HepG2 (cell line): ENCODE measurements around the gene FITM2. TPM values are rescaled to one million over a fixed set of nuclear protein-coding genes. Genes with fewer than 3 reads are reported as not detected.

Source experiments
- FOXP1 ChIP-seq, 2 experiments: fragments of 450-650 bp in 1 of 2; IDR thresholded peaks; 2 replicates each; pipeline ENCODE4 v1.6.1; 2017 to 2018; ENCODE audit warnings: antibody characterized with exemption in 1 of 2
- GTF3A ChIP-seq: sonication (generic); formaldehyde crosslinking; conservative IDR thresholded peaks from 2 replicates; pipeline ENCODE4 v1.4.0; 2020; ENCODE audit warnings: mild to moderate bottlenecking, missing genetic modification reagents
- HDAC2 ChIP-seq: sonication (generic); formaldehyde crosslinking; IDR thresholded peaks from 2 replicates; pipeline ENCODE4 v1.4.0; 2020; ENCODE audit warnings: missing genetic modification reagents
- HMG20B ChIP-seq: conservative IDR thresholded peaks from 2 replicates; pipeline ENCODE4 v1.6.1; 2016; ENCODE audit warnings: missing genetic modification reagents, missing compliant biosample characterization
- MTF1 ChIP-seq: sonication (generic); formaldehyde crosslinking; IDR thresholded peaks from 2 replicates; pipeline ENCODE4 v1.5.0; 2020; ENCODE audit warnings: missing genetic modification reagents
- NBN ChIP-seq: fragments of 450-650 bp; conservative IDR thresholded peaks from 2 replicates; pipeline ENCODE4 v1.6.1; 2017
- NCOA1 ChIP-seq: sonication (generic); formaldehyde crosslinking; IDR thresholded peaks from 2 replicates; pipeline ENCODE4 v1.9.0; 2021; ENCODE audit warnings: missing genetic modification reagents
- NFIB ChIP-seq: sonication (generic); formaldehyde crosslinking; IDR thresholded peaks from 2 replicates; pipeline ENCODE4 v1.9.0; 2021; ENCODE audit warnings: missing genetic modification reagents, mild to moderate bottlenecking, borderline replicate concordance
- TBX3 ChIP-seq: fragments of 450-650 bp; IDR thresholded peaks from 2 replicates; pipeline ENCODE4 v1.6.1; 2017; ENCODE audit warnings: antibody characterized with exemption, mild to moderate bottlenecking, inconsistent platforms, borderline replicate concordance
- ZNF263 ChIP-seq: sonication (generic); formaldehyde crosslinking; IDR thresholded peaks from 2 replicates; pipeline ENCODE4 v1.4.0; 2020; ENCODE audit warnings: missing genetic modification reagents
- ZNF3 ChIP-seq: IDR thresholded peaks from 2 replicates; pipeline ENCODE4 v1.7.0; 2017; ENCODE audit warnings: inconsistent platforms
- ZNF530 ChIP-seq: sonication (generic); formaldehyde crosslinking; IDR thresholded peaks from 2 replicates; pipeline ENCODE4 v1.5.0; 2020; ENCODE audit warnings: low read depth, mild to moderate bottlenecking, missing genetic modification reagents
- ZNF552 ChIP-seq: sonication (generic); formaldehyde crosslinking; IDR thresholded peaks from 2 replicates; pipeline ENCODE4 v1.9.0; 2022; ENCODE audit warnings: missing genetic modification reagents, mild to moderate bottlenecking, borderline replicate concordance
- ZNF770 ChIP-seq: sonication (generic); formaldehyde crosslinking; IDR thresholded peaks from 2 replicates; pipeline ENCODE4 v1.5.0; 2020; ENCODE audit warnings: mild to moderate bottlenecking, missing genetic modification reagents
- ZNF772 ChIP-seq: sonication (generic); formaldehyde crosslinking; IDR thresholded peaks from 2 replicates; pipeline ENCODE4 v1.5.0; 2020; ENCODE audit warnings: mild to moderate bottlenecking, missing genetic modification reagents
- polyA plus RNA-seq, 8 experiments: library from polyadenylated mRNA; depleted of rRNA in 3 of 8; stranded (reverse) in 7 of 8; unstranded in 1 of 8; fragments of >200 nt; fragmentation: Illumina TruSeq in 4 of 8; extraction: Trizol in 4 of 8; gene quantifications; 2 replicates each; pipeline versions ENCODE4 v1.2.1 to v1.2.3, GENCODE V29; 2011 to 2016; ENCODE audit warnings: low read depth in 4 of 8, missing spikeins in 1 of 8, mixed read lengths in 1 of 8; ENCODE audit not compliant: insufficient read depth in 1 of 8
- total RNA-seq, 5 experiments: library from RNA; depleted of rRNA; stranded (reverse); fragments of >200 nt; fragmentation: Illumina TruSeq; extraction: Trizol; gene quantifications; 2 replicates each; pipeline ENCODE4 v1.2.3, GENCODE V29; 2016; ENCODE audit warnings: low read depth in 1 of 5
- TF ChIP-seq, protein P1 (sequence below): sonication (generic); formaldehyde crosslinking; IDR thresholded peaks from 2 replicates; pipeline ENCODE4 v1.5.0; 2020; ENCODE audit warnings: mild to moderate bottlenecking, missing genetic modification reagents, borderline replicate concordance
- TF ChIP-seq, protein P2 (sequence below), 2 experiments: sonication (generic) in 1 of 2; formaldehyde crosslinking in 1 of 2; IDR thresholded peaks; 2 replicates each; pipeline versions ENCODE4 v1.6.1 to v1.9.0; 2014 to 2022; ENCODE audit warnings: antibody characterized with exemption in 1 of 2, borderline replicate concordance in 1 of 2, inconsistent platforms in 1 of 2, low read depth in 1 of 2, missing genetic modification reagents in 1 of 2

FITM2 gene
- total and polyA plus RNA-seq, 2 of the 13 experiments (the other 11 are each of a cell fraction or from before 2014, with no cell fraction given) = 9.6 to 24.5 TPM

DNA sequence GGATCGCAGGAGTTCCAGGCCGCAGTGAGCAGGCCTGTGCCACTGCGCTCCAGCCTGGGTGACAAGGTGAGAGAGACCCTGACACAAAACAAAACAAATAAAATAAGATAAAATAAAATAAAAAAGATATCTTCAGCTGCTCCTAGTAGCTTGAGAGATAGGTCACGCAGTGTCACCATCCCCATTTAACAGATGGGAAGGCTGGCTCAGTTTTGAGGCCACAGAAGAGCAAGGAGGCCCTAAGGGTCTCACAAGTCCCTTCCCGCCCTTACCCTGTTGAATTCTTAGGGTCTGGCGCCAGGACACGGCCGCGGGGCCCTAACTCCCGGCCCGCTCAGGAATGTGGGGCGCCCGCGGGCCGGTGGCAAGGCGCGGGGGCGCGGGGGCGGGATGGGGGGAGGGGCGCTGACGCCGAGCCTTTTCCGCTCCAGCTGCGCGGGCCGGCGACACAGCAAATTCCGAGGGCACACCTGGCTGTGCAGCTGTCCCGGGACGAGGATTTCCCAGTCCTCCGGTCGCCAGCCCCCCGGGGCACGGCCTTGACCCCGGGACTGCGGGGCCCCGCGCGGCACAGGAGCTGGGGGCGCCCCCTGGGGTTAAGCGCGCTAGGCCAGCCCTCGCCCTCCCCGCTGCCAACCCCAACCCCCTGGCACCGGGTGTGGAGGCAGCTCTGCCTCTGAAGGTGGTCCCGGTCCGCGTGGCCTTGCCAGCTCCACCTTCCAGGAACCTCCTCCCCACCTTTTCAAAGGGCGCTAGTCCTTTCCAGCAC lies 15.6 kb upstream of the FITM2 start (continued):
- TF ChIP-seq, protein P1, sequence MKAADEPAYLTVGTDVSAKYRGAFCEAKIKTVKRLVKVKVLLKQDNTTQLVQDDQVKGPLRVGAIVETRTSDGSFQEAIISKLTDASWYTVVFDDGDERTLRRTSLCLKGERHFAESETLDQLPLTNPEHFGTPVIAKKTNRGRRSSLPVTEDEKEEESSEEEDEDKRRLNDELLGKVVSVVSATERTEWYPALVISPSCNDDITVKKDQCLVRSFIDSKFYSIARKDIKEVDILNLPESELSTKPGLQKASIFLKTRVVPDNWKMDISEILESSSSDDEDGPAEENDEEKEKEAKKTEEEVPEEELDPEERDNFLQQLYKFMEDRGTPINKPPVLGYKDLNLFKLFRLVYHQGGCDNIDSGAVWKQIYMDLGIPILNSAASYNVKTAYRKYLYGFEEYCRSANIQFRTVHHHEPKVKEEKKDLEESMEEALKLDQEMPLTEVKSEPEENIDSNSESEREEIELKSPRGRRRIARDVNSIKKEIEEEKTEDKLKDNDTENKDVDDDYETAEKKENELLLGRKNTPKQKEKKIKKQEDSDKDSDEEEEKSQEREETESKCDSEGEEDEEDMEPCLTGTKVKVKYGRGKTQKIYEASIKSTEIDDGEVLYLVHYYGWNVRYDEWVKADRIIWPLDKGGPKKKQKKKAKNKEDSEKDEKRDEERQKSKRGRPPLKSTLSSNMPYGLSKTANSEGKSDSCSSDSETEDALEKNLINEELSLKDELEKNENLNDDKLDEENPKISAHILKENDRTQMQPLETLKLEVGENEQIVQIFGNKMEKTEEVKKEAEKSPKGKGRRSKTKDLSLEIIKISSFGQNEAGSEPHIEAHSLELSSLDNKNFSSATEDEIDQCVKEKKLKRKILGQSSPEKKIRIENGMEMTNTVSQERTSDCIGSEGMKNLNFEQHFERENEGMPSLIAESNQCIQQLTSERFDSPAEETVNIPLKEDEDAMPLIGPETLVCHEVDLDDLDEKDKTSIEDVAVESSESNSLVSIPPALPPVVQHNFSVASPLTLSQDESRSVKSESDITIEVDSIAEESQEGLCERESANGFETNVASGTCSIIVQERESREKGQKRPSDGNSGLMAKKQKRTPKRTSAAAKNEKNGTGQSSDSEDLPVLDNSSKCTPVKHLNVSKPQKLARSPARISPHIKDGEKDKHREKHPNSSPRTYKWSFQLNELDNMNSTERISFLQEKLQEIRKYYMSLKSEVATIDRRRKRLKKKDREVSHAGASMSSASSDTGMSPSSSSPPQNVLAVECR (CRISPR knock-in tag) = peak; percentile 59; the same call in 1 of the 2 replicates
- TF ChIP-seq ZNF552 (CRISPR knock-in tag) (no peak), NCOA1 (CRISPR knock-in tag) (0 out of 2 replicates have a peak, but pooled peaks have one; percentile 63), ZNF263 (CRISPR knock-in tag) (peak; percentile 53; the same call in 1 of the 2 replicates), ZNF772 (peak; percentile 56; the same call in 1 of the 2 replicates), HMG20B (CRISPR knock-in tag) (0 out of 2 replicates have a peak, but pooled peaks have one; percentile 21), TBX3 (no peak), HDAC2 (0 out of 2 replicates have a peak, but pooled peaks have one; percentile 39), MTF1 (CRISPR knock-in tag) (no peak), ZNF530 (CRISPR knock-in tag) (no peak), ZNF3 (CRISPR knock-in tag) (no peak), FOXP1 (IDR thresholded peaks at IDR 0.05) (no peak), FOXP1 (CRISPR knock-in tag; IDR thresholded peaks at IDR 0.05) (no peak), ZNF770 (CRISPR knock-in tag) (no peak), GTF3A (no peak), NBN (no peak), NFIB (CRISPR knock-in tag) (no peak)
- TF ChIP-seq, protein P2, sequence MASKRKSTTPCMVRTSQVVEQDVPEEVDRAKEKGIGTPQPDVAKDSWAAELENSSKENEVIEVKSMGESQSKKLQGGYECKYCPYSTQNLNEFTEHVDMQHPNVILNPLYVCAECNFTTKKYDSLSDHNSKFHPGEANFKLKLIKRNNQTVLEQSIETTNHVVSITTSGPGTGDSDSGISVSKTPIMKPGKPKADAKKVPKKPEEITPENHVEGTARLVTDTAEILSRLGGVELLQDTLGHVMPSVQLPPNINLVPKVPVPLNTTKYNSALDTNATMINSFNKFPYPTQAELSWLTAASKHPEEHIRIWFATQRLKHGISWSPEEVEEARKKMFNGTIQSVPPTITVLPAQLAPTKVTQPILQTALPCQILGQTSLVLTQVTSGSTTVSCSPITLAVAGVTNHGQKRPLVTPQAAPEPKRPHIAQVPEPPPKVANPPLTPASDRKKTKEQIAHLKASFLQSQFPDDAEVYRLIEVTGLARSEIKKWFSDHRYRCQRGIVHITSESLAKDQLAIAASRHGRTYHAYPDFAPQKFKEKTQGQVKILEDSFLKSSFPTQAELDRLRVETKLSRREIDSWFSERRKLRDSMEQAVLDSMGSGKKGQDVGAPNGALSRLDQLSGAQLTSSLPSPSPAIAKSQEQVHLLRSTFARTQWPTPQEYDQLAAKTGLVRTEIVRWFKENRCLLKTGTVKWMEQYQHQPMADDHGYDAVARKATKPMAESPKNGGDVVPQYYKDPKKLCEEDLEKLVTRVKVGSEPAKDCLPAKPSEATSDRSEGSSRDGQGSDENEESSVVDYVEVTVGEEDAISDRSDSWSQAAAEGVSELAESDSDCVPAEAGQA (IDR thresholded peaks at IDR 0.05; ENCODE audit: low read depth) = no peak
- TF ChIP-seq, protein P2 (CRISPR knock-in tag; IDR thresholded peaks at IDR 0.05; ENCODE audit: borderline replicate concordance) = no peak
